Endometrial microvascular endothelial cells (primary cell): ENCODE results near the gene TRAF5. TPM values are rescaled to one million over a fixed set of nuclear protein-coding genes. Genes with fewer than 3 reads are reported as not detected.
"Not testable (repeated sequence)": the region's sequence is repeated elsewhere in the genome, so short reads cannot be mapped to it uniquely, and the experiment has no call there.

Experiments used
- in situ Hi-C: cut with HindIII; loops from 2 replicates; pipeline ENCODE4 v1.10.0; 2017; ENCODE audit warnings: low sequenced_read_pairs, low pct_unique_long_range_greater_than_20kb; ENCODE audit errors: inconsistent ontology term
- total RNA-seq: library from RNA; depleted of rRNA; stranded (reverse); fragments of >200 nt; gene quantifications from one replicate; pipeline ENCODE4 v1.2.3, GENCODE V29; 2015; ENCODE audit errors: inconsistent ontology term

Gene TRAF5
- total RNA-seq, 1 donor from 2014 or later = 2.8 TPM

- in situ Hi-C loops = not testable (repeated sequence)
These were observed 73.3 kb downstream of the TRAF5 start for GRCh38 chr1:211399851-211400393.

GRCh38 chr1:211401751-211402150 is 75.1 kb downstream of the TRAF5 start:
- in situ Hi-C loops = not testable (repeated sequence)

- in situ Hi-C loops = not testable (repeated sequence)
These were observed 79.5 kb downstream of the TRAF5 start for GRCh38 chr1:211406086-211406485.

GRCh38 chr1:211407749-211408148 is 81.1 kb downstream of the TRAF5 start:
- in situ Hi-C loops = not testable (repeated sequence)

GRCh38 chr1:211411639-211412038 is 85.0 kb downstream of the TRAF5 start:
- in situ Hi-C loops = no loop called here

- in situ Hi-C loops = no loop called here
These were observed 89.1 kb downstream of the TRAF5 start for GRCh38 chr1:211415700-211416099.

- in situ Hi-C loops = not testable (repeated sequence)
These were observed 89.6 kb downstream of the TRAF5 start for GRCh38 chr1:211416246-211416627.

- in situ Hi-C loops = not testable (repeated sequence)
These were observed 90.1 kb downstream of the TRAF5 start for GRCh38 chr1:211416628-211417323.

GRCh38 chr1:211420389-211420788 is 93.8 kb downstream of the TRAF5 start:
- in situ Hi-C loops = no loop called here

- in situ Hi-C loops = no loop called here
These were observed 94.3 kb downstream of the TRAF5 start for GRCh38 chr1:211420845-211421454.

GRCh38 chr1:211424018-211424417 is 97.4 kb downstream of the TRAF5 start:
- in situ Hi-C loops = no loop called here

Other genes starting within 250 kb of the TRAF5 start
- gene KCNH1, start 192.7 kb upstream of the TRAF5 start, total RNA-seq = not detected
- gene RCOR3, start 67.5 kb upstream of the TRAF5 start, total RNA-seq = 13.8 TPM
- gene RD3, start 165.3 kb downstream of the TRAF5 start, total RNA-seq = not detected